Activated CD8-positive, alpha-beta memory T cell treated with anti-CD3 and anti-CD28 coated beads for 48 hours (primary cell): ENCODE measurements around the gene ENAH.
"Not testable (repeated sequence)": the region's sequence is repeated elsewhere in the genome, so short reads cannot be mapped to it uniquely, and the experiment has no call there.

ENCODE experiments used
- DNase-seq, 3 experiments: peaks; one replicate each; pipeline ENCODE4 v3.0.0-alpha.2; 2020; ENCODE audit warnings: low read depth in 2 of 3, low spot score in 2 of 3

The ENAH gene

GRCh38 chr1:225650179-225650578 is 2.7 kb downstream of the ENAH start:
- no peak for DNase-seq

- DNase-seq: no peak
Measured at GRCh38 chr1:225645194-225645895, 7.6 kb downstream of the ENAH start.

- no peak for DNase-seq
Measured at GRCh38 chr1:225644666-225645065, 8.3 kb downstream of the ENAH start.

- DNase-seq: no peak
Measured at GRCh38 chr1:225642177-225642576, 10.7 kb downstream of the ENAH start.

GRCh38 chr1:225638853-225639252 is 14.1 kb downstream of the ENAH start:
- no peak for DNase-seq

- DNase-seq: no peak
Measured at GRCh38 chr1:225637651-225638199, 15.2 kb downstream of the ENAH start.

- not testable (repeated sequence) for DNase-seq
Measured at GRCh38 chr1:225636992-225637391, 15.9 kb downstream of the ENAH start.

GRCh38 chr1:225635649-225636048 is 17.3 kb downstream of the ENAH start:
- no peak for DNase-seq

- DNase-seq: not testable (repeated sequence)
Measured at GRCh38 chr1:225632836-225633235, 20.1 kb downstream of the ENAH start.

- DNase-seq: no peak
Measured at GRCh38 chr1:225631021-225631663, 21.8 kb downstream of the ENAH start.

- no peak for DNase-seq
Measured at GRCh38 chr1:225629483-225629882, 23.4 kb downstream of the ENAH start.

GRCh38 chr1:225628794-225629193 is 24.1 kb downstream of the ENAH start:
- not testable (repeated sequence) for DNase-seq

GRCh38 chr1:225627304-225627947 is 25.5 kb downstream of the ENAH start:
- no peak for DNase-seq

GRCh38 chr1:225626698-225627097 is 26.2 kb downstream of the ENAH start:
- no peak for DNase-seq

GRCh38 chr1:225617956-225618355 is 35.0 kb downstream of the ENAH start:
- no peak for DNase-seq

- no peak for DNase-seq
Measured at GRCh38 chr1:225617479-225617878, 35.4 kb downstream of the ENAH start.

- DNase-seq: not testable (repeated sequence)
Measured at GRCh38 chr1:225615403-225615790, 37.5 kb downstream of the ENAH start.

GRCh38 chr1:225613006-225613405 is 39.9 kb downstream of the ENAH start:
- DNase-seq: no peak

- no peak for DNase-seq
Measured at GRCh38 chr1:225612287-225612686, 40.6 kb downstream of the ENAH start.

GRCh38 chr1:225611537-225612223 is 41.2 kb downstream of the ENAH start:
- no peak for DNase-seq

GRCh38 chr1:225610539-225610938 is 42.4 kb downstream of the ENAH start:
- no peak for DNase-seq
